ENCODE results near the gene ARL6IP4.

The ARL6IP4 gene

DNA sequence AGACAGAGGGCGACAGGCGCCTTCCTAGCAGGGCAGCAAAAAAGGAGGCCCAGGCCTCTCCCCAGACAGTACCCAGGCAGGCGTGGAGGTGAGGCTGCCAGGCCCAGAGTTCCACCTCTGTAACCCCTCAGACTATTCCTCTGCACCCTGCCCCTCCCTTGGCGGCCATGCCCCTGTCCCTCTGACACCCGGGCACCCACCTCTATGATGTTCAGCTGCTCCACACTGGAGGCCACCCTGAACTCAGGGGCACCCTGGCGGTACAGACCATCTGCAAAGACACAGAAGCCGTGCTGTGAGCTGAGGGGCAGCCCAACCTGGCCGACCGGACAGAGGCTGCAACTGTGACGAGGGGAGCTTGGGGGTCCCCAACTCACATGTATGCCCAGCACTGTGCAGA, 20.1 kb downstream of the ARL6IP4 start:
- TF ChIP-seq, protein P1, sequence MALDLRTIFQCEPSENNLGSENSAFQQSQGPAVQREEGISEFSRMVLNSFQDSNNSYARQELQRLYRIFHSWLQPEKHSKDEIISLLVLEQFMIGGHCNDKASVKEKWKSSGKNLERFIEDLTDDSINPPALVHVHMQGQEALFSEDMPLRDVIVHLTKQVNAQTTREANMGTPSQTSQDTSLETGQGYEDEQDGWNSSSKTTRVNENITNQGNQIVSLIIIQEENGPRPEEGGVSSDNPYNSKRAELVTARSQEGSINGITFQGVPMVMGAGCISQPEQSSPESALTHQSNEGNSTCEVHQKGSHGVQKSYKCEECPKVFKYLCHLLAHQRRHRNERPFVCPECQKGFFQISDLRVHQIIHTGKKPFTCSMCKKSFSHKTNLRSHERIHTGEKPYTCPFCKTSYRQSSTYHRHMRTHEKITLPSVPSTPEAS (tag by site-specific recombination; IDR thresholded peaks at IDR 0.05), result no peak
- TF ChIP-seq ZNF324 (tag by site-specific recombination; IDR thresholded peaks at IDR 0.05) (no peak), ZFP3 (tag by site-specific recombination; IDR thresholded peaks at IDR 0.05; ENCODE audit: low read depth) (no peak), ZNF624 (tag by site-specific recombination; IDR thresholded peaks at IDR 0.05) (no peak), SCRT1 (tag by site-specific recombination; IDR thresholded peaks at IDR 0.05; ENCODE audit: borderline replicate concordance) (no peak), ZNF560 (tag by site-specific recombination; IDR thresholded peaks at IDR 0.05; ENCODE audit: borderline replicate concordance) (no peak)
- H3K27ac ChIP-seq (ENCODE audit: extremely low read depth, low read depth, low read length), result no peak overlapping the region
- H3K4me1 ChIP-seq (ENCODE audit: control insufficient read depth, insufficient read depth, low read length), result no peaks in the 10 kb centered on the region
- ChIA-PET POLR2A (no interaction called here), CTCF (no interaction called here)
- H3K36me3 ChIP-seq (ENCODE audit: control insufficient read depth in 2 of 2, insufficient read depth in 1 of 2, low read length in 2 of 2), result no peaks in the 10 kb centered on the region
- no peaks in the 10 kb centered on the region for H3K9me3 ChIP-seq (ENCODE audit: control insufficient read depth, insufficient read depth, low read depth, low read length)
- H3K4me3 ChIP-seq (ENCODE audit: low read depth, low read length), result no peak overlapping the region

DNA sequence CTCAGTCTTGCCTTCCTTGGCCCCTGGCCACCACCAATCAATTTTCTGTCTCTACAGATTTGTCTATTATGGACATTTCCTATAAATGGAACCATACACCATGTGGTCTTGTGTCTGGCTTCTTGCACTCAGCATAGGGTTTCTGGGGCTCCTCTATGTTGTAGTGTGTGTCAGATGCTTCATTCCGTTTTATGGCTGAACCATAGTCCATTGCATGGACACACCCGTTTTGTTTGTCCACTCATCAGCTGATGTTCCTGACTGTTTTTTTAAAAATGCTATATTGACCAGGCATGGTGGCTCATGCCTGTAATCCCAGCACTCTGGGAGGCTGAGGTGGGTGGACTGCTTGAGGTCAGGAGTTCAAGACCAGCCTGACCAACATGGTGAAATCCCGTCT, 21.0 kb downstream of the ARL6IP4 start:
- no peaks in the 10 kb centered on the region for H3K36me3 ChIP-seq (ENCODE audit: control insufficient read depth in 2 of 2, insufficient read depth in 1 of 2, low read length in 2 of 2)
- H3K27ac ChIP-seq (ENCODE audit: extremely low read depth, low read depth, low read length), result no peak overlapping the region
- POLR2A ChIA-PET, result no interaction called here
- CTCF ChIA-PET, result no interaction called here
- no peaks in the 10 kb centered on the region for H3K9me3 ChIP-seq (ENCODE audit: control insufficient read depth, insufficient read depth, low read depth, low read length)
- H3K4me1 ChIP-seq (ENCODE audit: control insufficient read depth, insufficient read depth, low read length), result no peaks in the 10 kb centered on the region
- no peak overlapping the region for H3K4me3 ChIP-seq (ENCODE audit: low read depth, low read length)
- no peak for TF ChIP-seq ZNF10 (tag by site-specific recombination; IDR thresholded peaks at IDR 0.05)
- TF ChIP-seq ZBTB20 (tag by site-specific recombination; IDR thresholded peaks at IDR 0.05), result no peak
- TF ChIP-seq OVOL3 (tag by site-specific recombination; IDR thresholded peaks at IDR 0.05), result no peak
- no peak for TF ChIP-seq ZNF157 (tag by site-specific recombination; IDR thresholded peaks at IDR 0.05)
- TF ChIP-seq, protein P2, sequence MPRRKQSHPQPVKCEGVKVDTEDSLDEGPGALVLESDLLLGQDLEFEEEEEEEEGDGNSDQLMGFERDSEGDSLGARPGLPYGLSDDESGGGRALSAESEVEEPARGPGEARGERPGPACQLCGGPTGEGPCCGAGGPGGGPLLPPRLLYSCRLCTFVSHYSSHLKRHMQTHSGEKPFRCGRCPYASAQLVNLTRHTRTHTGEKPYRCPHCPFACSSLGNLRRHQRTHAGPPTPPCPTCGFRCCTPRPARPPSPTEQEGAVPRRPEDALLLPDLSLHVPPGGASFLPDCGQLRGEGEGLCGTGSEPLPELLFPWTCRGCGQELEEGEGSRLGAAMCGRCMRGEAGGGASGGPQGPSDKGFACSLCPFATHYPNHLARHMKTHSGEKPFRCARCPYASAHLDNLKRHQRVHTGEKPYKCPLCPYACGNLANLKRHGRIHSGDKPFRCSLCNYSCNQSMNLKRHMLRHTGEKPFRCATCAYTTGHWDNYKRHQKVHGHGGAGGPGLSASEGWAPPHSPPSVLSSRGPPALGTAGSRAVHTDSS (tag by site-specific recombination; IDR thresholded peaks at IDR 0.05), result no peak
- no peak for TF ChIP-seq ZNF19 (tag by site-specific recombination; IDR thresholded peaks at IDR 0.05; ENCODE audit: low read depth)
- no peak for TF ChIP-seq MZF1 (tag by site-specific recombination; IDR thresholded peaks at IDR 0.05; ENCODE audit: borderline replicate concordance)
- TF ChIP-seq ZFHX2 (tag by site-specific recombination; conservative IDR thresholded peaks at IDR 0.05), result no peak
- TF ChIP-seq, protein P3, sequence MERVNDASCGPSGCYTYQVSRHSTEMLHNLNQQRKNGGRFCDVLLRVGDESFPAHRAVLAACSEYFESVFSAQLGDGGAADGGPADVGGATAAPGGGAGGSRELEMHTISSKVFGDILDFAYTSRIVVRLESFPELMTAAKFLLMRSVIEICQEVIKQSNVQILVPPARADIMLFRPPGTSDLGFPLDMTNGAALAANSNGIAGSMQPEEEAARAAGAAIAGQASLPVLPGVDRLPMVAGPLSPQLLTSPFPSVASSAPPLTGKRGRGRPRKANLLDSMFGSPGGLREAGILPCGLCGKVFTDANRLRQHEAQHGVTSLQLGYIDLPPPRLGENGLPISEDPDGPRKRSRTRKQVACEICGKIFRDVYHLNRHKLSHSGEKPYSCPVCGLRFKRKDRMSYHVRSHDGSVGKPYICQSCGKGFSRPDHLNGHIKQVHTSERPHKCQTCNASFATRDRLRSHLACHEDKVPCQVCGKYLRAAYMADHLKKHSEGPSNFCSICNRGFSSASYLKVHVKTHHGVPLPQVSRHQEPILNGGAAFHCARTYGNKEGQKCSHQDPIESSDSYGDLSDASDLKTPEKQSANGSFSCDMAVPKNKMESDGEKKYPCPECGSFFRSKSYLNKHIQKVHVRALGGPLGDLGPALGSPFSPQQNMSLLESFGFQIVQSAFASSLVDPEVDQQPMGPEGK (tag by site-specific recombination; IDR thresholded peaks at IDR 0.05), result no peak

DNA sequence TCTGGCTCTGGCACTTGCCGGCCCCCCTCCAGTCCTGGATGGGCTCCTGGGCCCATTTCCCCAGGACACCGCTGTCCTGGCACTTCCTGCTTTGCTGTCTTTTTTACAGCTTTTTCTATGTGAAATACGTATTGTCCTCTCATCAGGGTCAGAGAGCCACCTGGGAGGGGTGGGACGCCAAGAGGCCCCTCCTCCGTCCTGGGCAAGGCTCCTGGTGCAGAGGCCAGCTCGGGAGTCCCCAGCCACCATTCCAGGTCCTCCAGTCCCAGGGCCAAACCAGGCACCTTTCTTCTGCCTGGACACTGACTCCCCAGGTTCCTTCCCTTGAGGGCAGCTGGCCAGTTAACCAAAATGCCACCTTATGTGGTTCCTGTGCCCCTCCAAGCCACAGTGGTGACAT, 22.8 kb downstream of the ARL6IP4 start:
- CTCF ChIA-PET, result interaction anchor here (1.2 kb wide), 1 partner anchor 147 kb away, joined by 3 read pairs; the partner anchor contains the start of gene PITPNM2
- Histone ChIP-seq H3K4me3 (ENCODE audit: low read depth, low read length) (no peak overlapping the region), H3K9me3 (ENCODE audit: control insufficient read depth, insufficient read depth, low read depth, low read length) (no peaks in the 10 kb centered on the region), H3K27ac (ENCODE audit: extremely low read depth, low read depth, low read length) (no peak overlapping the region), H3K36me3 (ENCODE audit: control insufficient read depth in 2 of 2, insufficient read depth in 1 of 2, low read length in 2 of 2) (no peaks in the 10 kb centered on the region), H3K4me1 (ENCODE audit: control insufficient read depth, insufficient read depth, low read length) (no peaks in the 10 kb centered on the region)
- TF ChIP-seq, protein P4, sequence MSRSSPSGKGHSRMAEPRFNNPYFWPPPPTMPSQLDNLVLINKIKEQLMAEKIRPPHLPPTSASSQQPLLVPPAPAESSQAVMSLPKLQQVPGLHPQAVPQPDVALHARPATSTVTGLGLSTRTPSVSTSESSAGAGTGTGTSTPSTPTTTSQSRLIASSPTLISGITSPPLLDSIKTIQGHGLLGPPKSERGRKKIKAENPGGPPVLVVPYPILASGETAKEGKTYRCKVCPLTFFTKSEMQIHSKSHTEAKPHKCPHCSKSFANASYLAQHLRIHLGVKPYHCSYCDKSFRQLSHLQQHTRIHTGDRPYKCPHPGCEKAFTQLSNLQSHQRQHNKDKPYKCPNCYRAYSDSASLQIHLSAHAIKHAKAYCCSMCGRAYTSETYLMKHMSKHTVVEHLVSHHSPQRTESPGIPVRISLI (tag by site-specific recombination; IDR thresholded peaks at IDR 0.05), result no peak
- TF ChIP-seq ZNF521 (tag by site-specific recombination; IDR thresholded peaks at IDR 0.05), result no peak
- POLR2A ChIA-PET, result no interaction called here
